Chondrocyte (in vitro differentiated cells): Measurements from ENCODE around the gene FGF10. TPM values are rescaled to one million over a fixed set of nuclear protein-coding genes. Genes with fewer than 3 reads are reported as not detected.

Experiments
- DNase-seq: peaks from one replicate; pipeline ENCODE4 v3.0.0; 2021; ENCODE audit warnings: mixed read lengths, low spot score
- H3K27ac Mint-ChIP-seq: one replicate; pipeline ENCODE4 v1.8.0; 2021; ENCODE audit warnings: mild to moderate bottlenecking, moderate library complexity, mixed read lengths; ENCODE audit not compliant: unreplicated experiment
- H3K27me3 Mint-ChIP-seq: 2 replicates; pipeline ENCODE4 v1.8.0; 2021; ENCODE audit warnings: low read depth, mixed read lengths
- H3K36me3 Mint-ChIP-seq: 2 replicates; pipeline ENCODE4 v1.8.0; 2021; ENCODE audit warnings: low read depth, mixed read lengths
- H3K4me1 Mint-ChIP-seq: 2 replicates; pipeline ENCODE4 v1.8.0; 2021; ENCODE audit warnings: low read depth, mild to moderate bottlenecking, mixed read lengths
- H3K4me3 Mint-ChIP-seq: one replicate; pipeline ENCODE4 v1.8.0; 2021; ENCODE audit warnings: mild to moderate bottlenecking, moderate library complexity, mixed read lengths; ENCODE audit not compliant: unreplicated experiment
- H3K9me3 Mint-ChIP-seq: 2 replicates; pipeline ENCODE4 v1.8.0; 2021; ENCODE audit warnings: low read depth, mixed read lengths
- CTCF ChIP-seq: fragments of 200-600 bp; sonication (generic); IDR thresholded peaks from 2 replicates; pipeline ENCODE4 v1.5.0; 2021; ENCODE audit warnings: antibody characterized with exemption, mild to moderate bottlenecking, moderate library complexity
- total RNA-seq: library from RNA; stranded (reverse); gene quantifications from 3 replicates; pipeline ENCODE4 v1.2.1, GENCODE V29; 2021

FGF10 gene
- total RNA-seq, 1 donor from 2014 or later = not detected

GRCh38 chr5:44299394-44299793 is 89.8 kb downstream of the FGF10 start:
- Mint-ChIP-seq H3K9me3 (no peaks in the 10 kb centered on the region), H3K27me3 (peaks cover 3% of the 10 kb centered on the region), H3K36me3 (no peaks in the 10 kb centered on the region), H3K4me1 (no peaks in the 10 kb centered on the region), H3K27ac (no peak overlapping the region), H3K4me3 (no peak overlapping the region)
- TF ChIP-seq CTCF = no peak
- no peak for DNase-seq

DNA sequence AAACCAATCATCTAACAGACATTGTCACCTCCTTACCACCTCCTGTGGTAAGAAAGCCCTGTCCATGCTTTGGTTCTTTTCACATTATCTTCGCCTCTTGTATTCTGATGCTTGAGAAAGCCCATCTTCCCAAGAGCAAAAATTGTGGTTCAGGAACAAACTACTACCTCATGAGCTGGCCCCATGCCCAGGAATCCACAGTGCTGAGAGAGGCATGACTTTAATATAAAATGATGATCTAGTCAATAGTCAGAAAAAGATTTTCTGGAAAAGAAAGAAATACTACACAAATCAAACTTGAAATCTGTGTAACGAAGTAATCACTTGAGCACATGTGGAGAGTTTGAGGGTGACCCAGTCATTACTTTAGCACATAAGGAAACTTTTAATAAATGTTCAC is 94.7 kb downstream of the FGF10 start:
- H3K9me3 Mint-ChIP-seq = peaks cover 5% of the 10 kb centered on the region
- peaks cover 2% of the 10 kb centered on the region for H3K27me3 Mint-ChIP-seq
- no peaks in the 10 kb centered on the region for H3K4me1 Mint-ChIP-seq
- no peak for DNase-seq
- no peak overlapping the region for H3K27ac Mint-ChIP-seq
- no peak for TF ChIP-seq CTCF
- H3K4me3 Mint-ChIP-seq = no peak overlapping the region
- H3K36me3 Mint-ChIP-seq = no peaks in the 10 kb centered on the region

- H3K4me3 Mint-ChIP-seq = no peak overlapping the region
- TF ChIP-seq CTCF = no peak
Observed at GRCh38 chr5:44292736-44293135, 96.5 kb downstream of the FGF10 start.

DNA sequence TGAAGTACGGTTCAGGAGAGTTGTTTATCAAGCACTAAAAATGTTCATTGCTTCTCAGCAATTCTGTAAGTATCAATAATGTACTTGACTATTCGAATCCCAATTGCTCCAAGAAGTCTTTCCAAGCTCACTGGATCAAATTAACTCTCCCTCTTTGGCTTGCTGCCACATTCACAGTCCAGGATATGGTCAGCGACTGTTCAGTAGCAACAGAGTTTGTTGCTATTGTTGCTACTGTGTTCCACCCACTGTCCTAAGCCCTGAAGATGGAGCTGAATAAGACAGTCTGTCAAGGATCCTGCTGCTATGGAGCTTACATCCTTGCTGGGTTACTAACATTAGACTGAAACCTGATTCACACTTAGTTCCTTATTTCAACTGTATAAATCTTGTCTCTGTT is 110.8 kb downstream of the FGF10 start:
- Mint-ChIP-seq H3K4me1 (no peaks in the 10 kb centered on the region), H3K9me3 (no peaks in the 10 kb centered on the region), H3K27me3 (peaks cover 3% of the 10 kb centered on the region), H3K27ac (no peak overlapping the region), H3K4me3 (no peak overlapping the region), H3K36me3 (no peaks in the 10 kb centered on the region)
- TF ChIP-seq CTCF = no peak
- DNase-seq = no peak

More at GRCh38 chr5:44292736-44293135, 96.5 kb downstream of the FGF10 start:
- no peak overlapping the region for H3K27ac Mint-ChIP-seq
- no peak for DNase-seq
- no peaks in the 10 kb centered on the region for H3K36me3 Mint-ChIP-seq
- no peaks in the 10 kb centered on the region for H3K4me1 Mint-ChIP-seq
- H3K9me3 Mint-ChIP-seq = peaks cover 8% of the 10 kb centered on the region
- H3K27me3 Mint-ChIP-seq = peaks cover 2% of the 10 kb centered on the region

DNA sequence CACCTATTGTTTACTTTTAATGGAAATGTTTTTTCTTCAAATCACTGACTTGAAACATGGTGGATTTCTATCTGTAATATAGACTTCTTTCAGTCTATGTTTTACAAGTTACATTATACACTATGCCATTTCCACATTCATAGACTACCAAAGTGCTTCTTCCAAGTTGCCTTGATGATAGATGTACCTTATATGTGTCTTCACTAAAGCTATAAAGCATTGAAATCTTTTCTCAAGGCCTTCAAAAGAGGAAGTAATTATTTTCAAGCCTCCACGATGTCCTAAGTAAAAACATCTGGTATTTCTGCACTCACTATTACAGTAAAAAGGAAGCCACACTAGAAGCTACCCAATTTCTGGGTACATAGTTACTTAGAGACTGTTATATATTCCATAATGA is 113.3 kb downstream of the FGF10 start:
- H3K9me3 Mint-ChIP-seq = no peaks in the 10 kb centered on the region
- peaks cover 5% of the 10 kb centered on the region for H3K27me3 Mint-ChIP-seq
- TF ChIP-seq CTCF = no peak
- H3K4me1 Mint-ChIP-seq = no peaks in the 10 kb centered on the region
- no peak overlapping the region for H3K4me3 Mint-ChIP-seq
- DNase-seq = no peak
- H3K27ac Mint-ChIP-seq = no peak overlapping the region
- H3K36me3 Mint-ChIP-seq = no peaks in the 10 kb centered on the region
